Smooth muscle cell (in vitro differentiated cells): ENCODE measurements around the gene PHACTR3. TPM values are rescaled to one million over a fixed set of nuclear protein-coding genes. Genes with fewer than 3 reads are reported as not detected.

Source experiments
- DNase-seq: peaks from one replicate; lab custom pipeline; 2025; ENCODE audit not compliant: unreplicated experiment; lab: John Stamatoyannopoulos, UW
- H2AFZ ChIP-seq: fragments of 200-600 bp; sonication (generic); 2 replicates; pipeline ENCODE4 v1.6.0; 2016; ENCODE audit warnings: antibody characterized with exemption, low read depth, mild to moderate bottlenecking
- H3F3A ChIP-seq: fragments of 200-600 bp; sonication (generic); 2 replicates; pipeline ENCODE4 v1.6.0; 2017; ENCODE audit warnings: antibody characterized with exemption, low read depth
- H3K27ac ChIP-seq: fragments of 200-600 bp; sonication (generic); 2 replicates; pipeline ENCODE4 v1.5.1; 2016; ENCODE audit warnings: low read depth, mild to moderate bottlenecking
- H3K27me3 ChIP-seq: fragments of 200-600 bp; sonication (generic); 2 replicates; pipeline ENCODE4 v1.6.1; 2016; ENCODE audit warnings: low read depth, mild to moderate bottlenecking
- H3K36me3 ChIP-seq: fragments of 200-600 bp; sonication (generic); 2 replicates; pipeline ENCODE4 v1.5.1; 2016; ENCODE audit warnings: low read depth
- H3K4me1 ChIP-seq: fragments of 200-600 bp; sonication (generic); 2 replicates; pipeline ENCODE4 v1.5.1; 2016; ENCODE audit warnings: low read depth
- H3K4me2 ChIP-seq: fragments of 200-600 bp; sonication (generic); 2 replicates; pipeline ENCODE4 v1.6.0; 2016; ENCODE audit warnings: mild to moderate bottlenecking
- H3K4me3 ChIP-seq: fragments of 200-600 bp; sonication (generic); 2 replicates; pipeline ENCODE4 v1.5.1; 2016; ENCODE audit warnings: mild to moderate bottlenecking
- H3K79me2 ChIP-seq: fragments of 200-600 bp; sonication (generic); 2 replicates; pipeline ENCODE4 v1.6.0; 2016; ENCODE audit warnings: low read depth, mild to moderate bottlenecking
- H3K9ac ChIP-seq: fragments of 200-600 bp; sonication (generic); 2 replicates; pipeline ENCODE4 v1.6.0; 2016; ENCODE audit warnings: low read depth
- H3K9me3 ChIP-seq: fragments of 200-600 bp; sonication (generic); replicated peaks from 2 replicates; pipeline ENCODE4 v1.5.1; 2016; ENCODE audit warnings: low read depth
- H4K20me1 ChIP-seq: fragments of 200-600 bp; sonication (generic); 2 replicates; pipeline ENCODE4 v1.6.0; 2016; ENCODE audit warnings: low read depth
- CTCF ChIP-seq: fragments of 200-600 bp; sonication (generic); IDR thresholded peaks from 2 replicates; pipeline ENCODE4 v1.5.1; 2017; ENCODE audit warnings: borderline replicate concordance, mild to moderate bottlenecking, antibody characterized with exemption; ENCODE audit not compliant: insufficient read depth, poor library complexity, severe bottlenecking
- WGBS: methylation state at CpG from one replicate; pipeline ENCODE4 v1.1.7; 2016; ENCODE audit warnings: low lambda C conversion rate; 5-methylcytosine and 5-hydroxymethylcytosine counted together
- polyA plus RNA-seq: library from polyadenylated mRNA; unstranded; fragments of >200 nt; fragmentation: Nextera tagmentation; extraction: Ambion mirVana; gene quantifications from 2 replicates; pipeline ENCODE4 v1.2.1, GENCODE V29; 2016
- total RNA-seq: library from RNA; depleted of rRNA; stranded (reverse); fragments of >200 nt; gene quantifications from 2 replicates; pipeline ENCODE4 v1.2.3, GENCODE V29; 2014

Gene PHACTR3
- total and polyA plus RNA-seq, 2 experiments from 2014 or later, result 0.76 to 2.6 TPM

DNA sequence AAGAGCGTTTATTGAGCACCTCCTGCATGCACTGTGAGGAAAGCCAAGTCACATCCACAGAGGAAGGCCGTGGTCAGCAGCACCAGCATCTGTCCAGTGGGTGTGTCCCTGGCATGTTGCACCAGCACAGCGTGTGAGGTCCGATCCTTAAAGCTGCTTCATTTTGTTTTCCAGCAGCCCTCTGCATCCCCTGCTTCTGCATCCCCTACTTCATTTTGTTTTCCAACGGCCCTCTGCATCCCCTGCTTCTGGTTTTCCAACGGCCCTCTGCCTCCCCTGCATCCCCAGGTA lies 181.3 kb downstream of the PHACTR3 start:
- no peak for DNase-seq
- H3K9ac ChIP-seq, result no peak overlapping the region
- H3F3A ChIP-seq, result no peaks in the 10 kb centered on the region
- no peak overlapping the region for H3K4me3 ChIP-seq
- no peak overlapping the region for H2AFZ ChIP-seq
- no peaks in the 10 kb centered on the region for H3K4me1 ChIP-seq
- no peak overlapping the region for H3K4me2 ChIP-seq
- WGBS, result 47% methylated on average over 5 of the region's 6 CpGs
- no peak overlapping the region for H3K27ac ChIP-seq
- no peaks in the 10 kb centered on the region for H4K20me1 ChIP-seq
- H3K79me2 ChIP-seq, result no peaks in the 10 kb centered on the region
- no peak for TF ChIP-seq CTCF
- H3K27me3 ChIP-seq, result no peaks in the 10 kb centered on the region
- H3K9me3 ChIP-seq, result no peaks in the 10 kb centered on the region
- H3K36me3 ChIP-seq, result no peaks in the 10 kb centered on the region

DNA sequence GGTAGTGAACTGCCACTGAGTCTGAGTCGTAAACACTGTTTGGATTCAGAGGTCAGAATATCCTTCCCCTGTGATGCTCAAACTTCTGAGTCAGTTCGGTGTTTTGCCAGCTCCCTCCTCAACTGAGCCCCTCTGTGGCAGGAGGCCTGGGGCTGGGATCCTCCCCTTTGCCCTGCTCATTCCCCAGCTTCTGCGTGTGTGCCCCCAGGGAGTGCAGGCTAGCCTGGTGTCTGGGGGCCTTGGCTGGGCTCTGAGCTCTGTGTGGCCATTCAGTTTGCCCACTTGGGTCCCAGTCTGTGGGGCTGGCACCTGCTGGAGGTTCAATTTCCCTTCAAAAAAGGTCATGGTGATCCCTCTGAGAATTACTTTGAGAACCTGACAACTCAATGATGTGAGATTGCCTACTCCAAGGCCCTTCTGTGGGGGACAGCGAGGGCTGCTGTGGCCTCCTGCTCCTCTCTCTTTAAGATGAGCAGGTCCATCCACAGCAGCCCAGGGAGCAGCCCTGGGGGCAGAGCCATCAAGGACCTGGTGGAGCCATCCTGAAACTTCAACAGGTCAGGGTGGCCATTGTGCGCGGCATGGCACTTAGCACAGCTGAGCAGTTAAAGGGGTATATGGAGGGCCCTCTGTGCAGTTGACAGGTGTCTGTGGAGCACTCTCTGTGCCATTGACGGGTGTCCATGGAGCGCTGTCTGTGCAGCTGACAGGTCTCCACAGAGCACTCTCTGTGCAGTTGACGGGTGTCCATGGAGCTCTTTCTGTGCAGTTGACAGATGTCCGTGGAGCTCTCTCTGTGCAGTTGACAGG lies 181.9 kb downstream of the PHACTR3 start:
- H3K79me2 ChIP-seq, result no peaks in the 10 kb centered on the region
- no peak for DNase-seq
- H4K20me1 ChIP-seq, result no peaks in the 10 kb centered on the region
- no peaks in the 10 kb centered on the region for H3K4me1 ChIP-seq
- WGBS, result 88% methylated on average over 10 of the region's 10 CpGs
- H2AFZ ChIP-seq, result no peak overlapping the region
- no peaks in the 10 kb centered on the region for H3K9me3 ChIP-seq
- H3K27me3 ChIP-seq, result no peaks in the 10 kb centered on the region
- no peak for TF ChIP-seq CTCF
- no peaks in the 10 kb centered on the region for H3K36me3 ChIP-seq
- no peak overlapping the region for H3K9ac ChIP-seq
- H3K4me3 ChIP-seq, result no peak overlapping the region
- H3F3A ChIP-seq, result no peaks in the 10 kb centered on the region
- H3K4me2 ChIP-seq, result no peak overlapping the region
- no peak overlapping the region for H3K27ac ChIP-seq

DNA sequence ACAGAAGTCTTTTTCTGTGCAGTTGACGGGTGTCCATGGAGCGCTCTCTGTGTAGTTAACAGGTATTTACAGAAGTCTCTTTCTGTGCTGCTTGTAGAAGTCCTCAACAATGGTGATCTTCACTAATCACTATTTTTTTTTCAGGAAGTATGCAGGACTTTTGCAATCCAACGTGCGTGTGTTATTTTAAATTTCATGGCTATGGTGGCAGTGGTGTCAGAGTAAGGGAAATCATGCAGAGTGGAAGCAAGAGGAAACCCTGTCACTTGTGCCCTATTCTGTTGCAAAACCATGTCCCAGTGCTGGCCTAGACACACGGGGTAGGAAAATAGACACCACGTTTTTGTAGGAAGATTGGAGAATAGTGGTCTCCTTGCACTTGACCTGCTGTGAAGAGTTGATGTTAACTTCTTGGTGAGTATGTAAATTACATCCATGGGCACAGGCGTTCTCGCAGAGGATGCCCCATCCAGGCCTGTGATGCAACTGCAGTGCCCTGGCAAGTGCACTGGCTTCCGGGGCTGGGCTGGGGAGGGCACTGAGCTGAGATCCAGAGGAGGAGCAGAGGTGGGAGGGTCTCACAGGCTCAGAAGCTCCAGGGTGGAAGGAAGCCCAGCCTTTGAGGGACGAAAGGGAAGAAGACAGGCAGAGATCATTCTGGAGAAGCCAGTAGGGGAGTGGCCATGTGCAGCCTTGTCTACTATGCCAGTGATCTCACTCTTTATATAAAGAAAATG lies 182.6 kb downstream of the PHACTR3 start:
- Histone ChIP-seq H3K27ac (no peak overlapping the region), H3K4me3 (no peak overlapping the region), H3F3A (no peaks in the 10 kb centered on the region), H3K4me1 (no peaks in the 10 kb centered on the region), H3K27me3 (no peaks in the 10 kb centered on the region), H3K4me2 (no peak overlapping the region), H3K36me3 (no peaks in the 10 kb centered on the region), H4K20me1 (no peaks in the 10 kb centered on the region), H3K9ac (no peak overlapping the region), H3K79me2 (no peaks in the 10 kb centered on the region), H2AFZ (no peak overlapping the region), H3K9me3 (no peaks in the 10 kb centered on the region)
- no peak for TF ChIP-seq CTCF
- no peak for DNase-seq
- 74% methylated on average over 10 of the region's 10 CpGs for WGBS
